K562 (cell line): ENCODE data around the gene RALGAPA2. TPM values are rescaled to one million over a fixed set of nuclear protein-coding genes. Genes with fewer than 3 reads are reported as not detected.
A peak's percentile ranks its signal among the peaks of the same experiment; 100 is the strongest.

ENCODE experiments used
- ATAC-seq: fragments of 200-7000 bp; cut with Tn5 transposase; 3 replicates; pipeline ENCODE4 v1.9.1; 2020; ENCODE audit warnings: moderate library complexity
- BruUV-seq: library from RNA; stranded (reverse); fragments of 400-500 nt; replicated peaks from 2 replicates; lab custom pipeline; 2021; lab: Mats Ljungman, UMichigan
- CTCF ChIA-PET: fragments of 300-600 bp; formaldehyde crosslinking; extraction: SDS; loops from one replicate; lab custom pipeline; 2021; ENCODE audit warnings: low intra/inter-chr PET ratio; lab: Yijun Ruan, JAX
- POLR2A ChIA-PET: fragments of 300-600, 350-650 bp; sonication (Branson Sonifier 250); formaldehyde crosslinking; extraction: SDS; loops from one replicate; lab custom pipeline; 2021; ENCODE audit warnings: antibody characterized with exemption, inconsistent platforms; lab: Yijun Ruan, JAX
- DNase-seq, 4 experiments: peaks; one replicate each; pipeline versions ENCODE4 v3.0.0 to v3.0.0-alpha.2; 2011 to 2018; ENCODE audit warnings: low spot score in 3 of 4, mixed read lengths in 3 of 4; ENCODE audit errors: extremely low read depth in 1 of 4
- FAIRE-seq: peaks from 2 replicates; lab custom pipeline; 2011; peaks lifted over from hg19 to GRCh38; lab: Jason Lieb, UNC
- H2AFZ ChIP-seq: 2 replicates; pipeline ENCODE4 v1.6.0; 2011; ENCODE audit warnings: low read depth, low read length, control low read depth, inconsistent platforms
- H3K27ac ChIP-seq: fragments of 200-600 bp; 3 replicates; pipeline ENCODE4 v1.8.0; 2011; ENCODE audit warnings: low read depth, mild to moderate bottlenecking, control low read depth, inconsistent platforms, low read length, moderate library complexity, mixed read lengths; ENCODE audit errors: extremely low read depth
- H3K27me3 ChIP-seq, 2 experiments: fragments of 300-600 bp in 1 of 2; 2 replicates in 1 of 2; 3 replicates in 1 of 2; pipeline versions ENCODE4 v1.6.0 to v1.8.0; 2011; ENCODE audit warnings: inconsistent platforms in 2 of 2, low read length in 2 of 2, mild to moderate bottlenecking in 1 of 2, mixed read lengths in 1 of 2, moderate library complexity in 1 of 2; ENCODE audit not compliant: control insufficient read depth in 2 of 2, insufficient read depth in 2 of 2
- H3K36me3 ChIP-seq: fragments of 300-600 bp; 3 replicates; pipeline ENCODE4 v1.8.0; 2011; ENCODE audit warnings: mild to moderate bottlenecking, low read length, inconsistent platforms; ENCODE audit not compliant: control insufficient read depth, insufficient read depth
- H3K4me1 ChIP-seq, 2 experiments: fragments of 200-600 bp in 1 of 2; replicated peaks in 1 of 2; 2 replicates in 1 of 2; 3 replicates in 1 of 2; pipeline versions ENCODE4 v1.5.1 to v1.8.0; 2011; ENCODE audit warnings: inconsistent platforms in 2 of 2, low read length in 2 of 2, mild to moderate bottlenecking in 1 of 2, mixed read lengths in 1 of 2, moderate library complexity in 1 of 2; ENCODE audit not compliant: control insufficient read depth in 2 of 2, insufficient read depth in 2 of 2
- H3K4me2 ChIP-seq: 2 replicates; pipeline ENCODE4 v1.6.1; 2011; ENCODE audit warnings: low read length, control low read depth, inconsistent platforms, mixed read lengths; ENCODE audit not compliant: insufficient read depth
- H3K4me3 ChIP-seq: fragments of 200-600 bp; sonication (generic), shearing (Covaris generic); 2 replicates; pipeline ENCODE4 v1.5.1; 2016; ENCODE audit warnings: control low read depth, inconsistent platforms
- H3K79me2 ChIP-seq: fragments of 200-600 bp; 3 replicates; pipeline ENCODE4 v1.8.0; 2011; ENCODE audit warnings: low read length, inconsistent platforms; ENCODE audit not compliant: control insufficient read depth, insufficient read depth
- H3K9ac ChIP-seq, 2 experiments: 2 replicates each; pipeline versions ENCODE4 v1.6.0 to v1.6.1; 2011; ENCODE audit warnings: low read depth in 2 of 2, low read length in 2 of 2, control low read depth in 1 of 2, inconsistent platforms in 1 of 2, mild to moderate bottlenecking in 1 of 2, mixed read lengths in 1 of 2; ENCODE audit not compliant: insufficient read depth in 1 of 2
- H3K9me1 ChIP-seq: one replicate; pipeline ENCODE4 v1.6.0; 2011; ENCODE audit warnings: inconsistent platforms, mild to moderate bottlenecking, low read length, moderate library complexity; ENCODE audit not compliant: control insufficient read depth, insufficient read depth
- H3K9me3 ChIP-seq: replicated peaks from 2 replicates; pipeline ENCODE4 v1.5.1; 2011; ENCODE audit warnings: low read depth, low read length, inconsistent platforms; ENCODE audit not compliant: control insufficient read depth, insufficient read depth
- H4K20me1 ChIP-seq: replicated peaks from 2 replicates; pipeline ENCODE4 v1.6.1; 2011; ENCODE audit warnings: low read length, inconsistent platforms, mixed read lengths; ENCODE audit not compliant: control insufficient read depth, insufficient read depth
- RAD21 ChIP-seq, 2 experiments: fragments of 250-450 bp in 1 of 2; fragments of 450-650 bp in 1 of 2; sonication (Bioruptor Pico) in 1 of 2; formaldehyde crosslinking in 1 of 2; IDR thresholded peaks in 1 of 2; conservative IDR thresholded peaks in 1 of 2; 2 replicates each; pipeline versions ENCODE4 v1.4.0 to v1.8.0; 2020 to 2022; ENCODE audit warnings: mild to moderate bottlenecking in 2 of 2, moderate library complexity in 1 of 2
- XRCC4 ChIP-seq: IDR thresholded peaks from one replicate; pipeline ENCODE4 v1.6.1; 2011; ENCODE audit not compliant: insufficient read depth, insufficient read length; ENCODE audit errors: extremely low read depth
- WGBS: fragments of 100-300 bp; shearing (Covaris generic); methylation state at CpG from one replicate; pipeline ENCODE4 v1.1.6; 2016; ENCODE audit warnings: low coverage, mixed read lengths; ENCODE audit not compliant: insufficient coverage; ENCODE audit errors: missing lambda C conversion rate; 5-methylcytosine and 5-hydroxymethylcytosine counted together
- in situ Hi-C: fragments of 300-500 bp; cut with MboI; formaldehyde crosslinking; loops from 4 replicates; pipeline ENCODE4 v1.15.0; 2018; ENCODE audit warnings: inconsistent platforms, mixed read lengths
- intact Hi-C: fragments of 100-400 bp; cut with micrococcal nuclease; formaldehyde crosslinking; loops from 2 replicates; pipeline ENCODE4 v1.14.2; 2022
- polyA plus RNA-seq, 8 experiments: library from polyadenylated mRNA; depleted of rRNA in 4 of 8; stranded (reverse) in 5 of 8; unstranded in 3 of 8; fragments of >200 nt; fragmentation: Nextera tagmentation in 2 of 8; fragmentation: Illumina TruSeq in 1 of 8; extraction: Ambion mirVana in 2 of 8; extraction: Trizol in 1 of 8; gene quantifications; 2 replicates each; pipeline versions ENCODE4 v1.2.1 to v1.2.3, GENCODE V29; 2011 to 2014; ENCODE audit warnings: inconsistent platforms in 1 of 8, missing spikeins in 1 of 8
- total RNA-seq, 7 experiments: library from RNA; depleted of rRNA in 6 of 7; stranded (reverse); fragments of >200 nt in 6 of 7; fragmentation: Illumina TruSeq in 2 of 7; extraction: Trizol in 2 of 7; gene quantifications; 2 replicates each; pipeline versions ENCODE4 v1.2.1 to v1.2.3, GENCODE V29; 2011 to 2021; ENCODE audit warnings: low replicate concordance in 1 of 7
- TF ChIP-seq, protein P1 (sequence below), 3 experiments: IDR thresholded peaks in 2 of 3; conservative IDR thresholded peaks in 1 of 3; 2 replicates each; pipeline ENCODE4 v1.5.1; 2011 to 2012; ENCODE audit warnings: low read length in 3 of 3, mild to moderate bottlenecking in 3 of 3, control low read depth in 2 of 3, improper control_type of control experiment in 1 of 3, inconsistent platforms in 1 of 3, low read depth in 1 of 3, mixed read lengths in 1 of 3, moderate library complexity in 1 of 3; ENCODE audit not compliant: insufficient read depth in 2 of 3

The RALGAPA2 gene
- total and polyA plus RNA-seq, 9 of the 15 experiments (the other 6 are each of a cell fraction or from before 2014, with no cell fraction given) = 0.35 to 2.7 (median 1.4) TPM

DNA sequence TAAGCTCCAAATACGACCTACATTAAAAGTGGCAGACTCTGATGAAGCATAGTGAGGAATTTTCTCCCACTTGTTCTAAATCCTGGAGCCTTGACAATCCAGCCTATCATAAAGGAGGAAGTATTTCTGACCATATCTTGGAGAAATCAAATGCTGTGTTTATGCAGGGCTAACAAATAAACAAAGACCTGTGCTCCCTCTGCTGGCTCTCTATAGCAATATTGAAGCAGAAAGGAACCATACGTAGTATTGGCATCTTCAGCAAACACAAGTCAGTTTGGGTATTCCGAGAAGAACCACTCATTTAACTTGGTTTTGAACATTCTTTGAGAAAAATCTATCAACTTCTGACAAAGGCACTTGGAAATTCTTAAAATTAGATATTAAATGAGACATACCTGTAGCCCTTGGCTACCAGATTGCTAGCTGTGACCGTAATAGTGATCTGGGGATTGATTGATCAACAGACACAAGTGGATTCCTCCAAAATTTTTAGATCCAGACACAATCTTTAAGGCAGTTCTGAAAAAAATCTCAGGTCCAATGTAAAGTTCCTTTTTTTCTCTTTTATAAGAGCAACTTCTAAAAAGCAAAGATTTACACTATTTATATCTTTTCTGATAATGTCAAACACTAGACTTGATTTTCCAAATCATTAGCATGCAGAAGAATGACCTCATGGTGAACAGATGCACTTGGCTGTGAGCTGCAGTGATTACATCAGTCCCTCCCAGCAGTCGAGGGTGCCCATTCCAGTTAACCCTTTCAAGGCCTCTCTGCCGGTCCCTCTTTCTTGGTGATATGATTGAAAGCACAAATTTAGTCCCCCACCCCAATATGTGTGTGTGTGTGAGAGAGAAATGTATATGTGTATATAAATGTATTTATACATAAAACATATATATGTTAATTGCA is 304.3 kb downstream of the RALGAPA2 start:
- H3K4me1 ChIP-seq = no peaks in the 10 kb centered on the region
- no peaks in the 10 kb centered on the region for H3K36me3 ChIP-seq
- WGBS = 0% methylated on average over 6 of the region's 6 CpGs
- POLR2A ChIA-PET = interaction anchor here (0.6 kb wide), 1 partner anchor 23 kb away, joined by 4 read pairs; no protein-coding TSS in a partner anchor
- H3K9me3 ChIP-seq = no peaks in the 10 kb centered on the region
- in situ Hi-C loops = no loop called here
- DNase-seq (no peak), FAIRE-seq (no peak), ATAC-seq (no peak)
- H3K9ac ChIP-seq = no peak overlapping the region
- CTCF ChIA-PET = interaction anchor here (1.8 kb wide), 1 partner anchor 48 kb away, joined by 5 read pairs; no protein-coding TSS in a partner anchor
- H3K4me3 ChIP-seq = no peak overlapping the region
- no peak overlapping the region for H3K4me2 ChIP-seq
- no TSS peak for BruUV-seq
- intact Hi-C loops = no loop called here
- peaks cover 0 to 8% of the 10 kb centered on the region in 2 experiments; a peak in 2 of 5 replicates for H3K27me3 ChIP-seq
- no peaks in the 10 kb centered on the region for H3K9me1 ChIP-seq
- H3K79me2 ChIP-seq = no peaks in the 10 kb centered on the region
- H3K27ac ChIP-seq = no peak overlapping the region
- TF ChIP-seq XRCC4 (no peak), RAD21 (CRISPR knock-in tag; conservative IDR thresholded peaks at IDR 0.05 in 1 of 2, IDR thresholded peaks at IDR 0.05 in 1 of 2) (peak in 1 of 2 experiments; percentile 37; a peak in 1 of 4 replicates)
- TF ChIP-seq, protein P1, sequence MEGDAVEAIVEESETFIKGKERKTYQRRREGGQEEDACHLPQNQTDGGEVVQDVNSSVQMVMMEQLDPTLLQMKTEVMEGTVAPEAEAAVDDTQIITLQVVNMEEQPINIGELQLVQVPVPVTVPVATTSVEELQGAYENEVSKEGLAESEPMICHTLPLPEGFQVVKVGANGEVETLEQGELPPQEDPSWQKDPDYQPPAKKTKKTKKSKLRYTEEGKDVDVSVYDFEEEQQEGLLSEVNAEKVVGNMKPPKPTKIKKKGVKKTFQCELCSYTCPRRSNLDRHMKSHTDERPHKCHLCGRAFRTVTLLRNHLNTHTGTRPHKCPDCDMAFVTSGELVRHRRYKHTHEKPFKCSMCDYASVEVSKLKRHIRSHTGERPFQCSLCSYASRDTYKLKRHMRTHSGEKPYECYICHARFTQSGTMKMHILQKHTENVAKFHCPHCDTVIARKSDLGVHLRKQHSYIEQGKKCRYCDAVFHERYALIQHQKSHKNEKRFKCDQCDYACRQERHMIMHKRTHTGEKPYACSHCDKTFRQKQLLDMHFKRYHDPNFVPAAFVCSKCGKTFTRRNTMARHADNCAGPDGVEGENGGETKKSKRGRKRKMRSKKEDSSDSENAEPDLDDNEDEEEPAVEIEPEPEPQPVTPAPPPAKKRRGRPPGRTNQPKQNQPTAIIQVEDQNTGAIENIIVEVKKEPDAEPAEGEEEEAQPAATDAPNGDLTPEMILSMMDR (IDR thresholded peaks at IDR 0.05 in 2 of 3, conservative IDR thresholded peaks at IDR 0.05 in 1 of 3; ENCODE audit: insufficient read depth in 2 of 3, low read depth in 1 of 3, low read length in 3 of 3) = peak in 2 of 3 experiments; percentile 16 to 37; a peak in 2 of 6 replicates
- H2AFZ ChIP-seq = no peak overlapping the region
- H4K20me1 ChIP-seq = no peaks in the 10 kb centered on the region; the same call in 1 of the 2 replicates
